Measurements from ENCODE around the gene TMEM123.
A peak's percentile ranks its signal among the peaks of the same experiment; 100 is the strongest.
"Not testable (repeated sequence)": the region's sequence is repeated elsewhere in the genome, so short reads cannot be mapped to it uniquely, and the experiment has no call there.

Gene TMEM123

GRCh38 chr11:102436976-102437375 is 15.6 kb downstream of the TMEM123 start:
- Mint-ChIP-seq H3K27ac (no peak overlapping the region), H3K36me3 (peaks cover 89% of the 10 kb centered on the region), H3K9me3 (peaks cover 25% of the 10 kb centered on the region), H3K27me3 (no peaks in the 10 kb centered on the region), H3K4me1 (peaks cover 67% of the 10 kb centered on the region), H3K4me3 (no peak overlapping the region)
- no peak for DNase-seq
- CTCF ChIA-PET: no interaction called here

- Mint-ChIP-seq H3K27me3 (no peaks in the 10 kb centered on the region), H3K4me3 (no peak overlapping the region), H3K36me3 (peaks cover 91% of the 10 kb centered on the region), H3K9me3 (peaks cover 29% of the 10 kb centered on the region), H3K27ac (no peak overlapping the region), H3K4me1 (peaks cover 67% of the 10 kb centered on the region)
- no peak for DNase-seq
- CTCF ChIA-PET: no interaction called here
Observed at GRCh38 chr11:102436561-102436960, 16.0 kb downstream of the TMEM123 start.

- Mint-ChIP-seq H3K36me3 (peaks cover 89% of the 10 kb centered on the region), H3K27me3 (no peaks in the 10 kb centered on the region), H3K27ac (peak overlapping the region; percentile 68), H3K9me3 (peaks cover 29% of the 10 kb centered on the region), H3K4me1 (peaks cover 66% of the 10 kb centered on the region), H3K4me3 (no peak overlapping the region)
- CTCF ChIA-PET: no interaction called here
- DNase-seq: no peak
Observed at GRCh38 chr11:102435688-102436087, 16.9 kb downstream of the TMEM123 start.

- H3K27ac Mint-ChIP-seq: peak overlapping the region; percentile 43
Observed at GRCh38 chr11:102433571-102433970, 19.0 kb downstream of the TMEM123 start.

GRCh38 chr11:102432560-102432959 is 20.0 kb downstream of the TMEM123 start:
- DNase-seq, H3K27me3 Mint-ChIP-seq, H3K4me3 Mint-ChIP-seq: not testable (repeated sequence)
- H3K4me1 Mint-ChIP-seq: peaks cover 60% of the 10 kb centered on the region
- H3K36me3 Mint-ChIP-seq: peaks cover 86% of the 10 kb centered on the region
- CTCF ChIA-PET: interaction anchor here (1.4 kb wide), 1 partner anchor 42 kb away, joined by 3 read pairs; no protein-coding TSS in a partner anchor
- H3K27ac Mint-ChIP-seq: peak overlapping the region; percentile 5
- H3K9me3 Mint-ChIP-seq: peaks cover 29% of the 10 kb centered on the region

More at GRCh38 chr11:102433571-102433970, 19.0 kb downstream of the TMEM123 start:
- Mint-ChIP-seq H3K4me1 (peaks cover 66% of the 10 kb centered on the region), H3K9me3 (peaks cover 29% of the 10 kb centered on the region), H3K36me3 (peaks cover 93% of the 10 kb centered on the region)
- not testable (repeated sequence) for H3K27me3 Mint-ChIP-seq, DNase-seq, H3K4me3 Mint-ChIP-seq
- CTCF ChIA-PET: interaction anchor here (1.4 kb wide), 1 partner anchor 43 kb away, joined by 3 read pairs; no protein-coding TSS in a partner anchor

GRCh38 chr11:102431404-102431803 is 21.2 kb downstream of the TMEM123 start:
- Mint-ChIP-seq H3K4me3 (no peak overlapping the region), H3K27me3 (no peaks in the 10 kb centered on the region), H3K36me3 (peaks cover 81% of the 10 kb centered on the region), H3K4me1 (peaks cover 55% of the 10 kb centered on the region), H3K9me3 (peaks cover 27% of the 10 kb centered on the region), H3K27ac (no peak overlapping the region)
- CTCF ChIA-PET: interaction anchor here (1.1 kb wide), 1 partner anchor 12 kb away, joined by 3 read pairs; no protein-coding TSS in a partner anchor
- no peak for DNase-seq

- no peak overlapping the region for H3K4me3 Mint-ChIP-seq
- CTCF ChIA-PET: interaction anchor here (0.9 to 1.3 kb wide), 7 partner anchors 9 to 66 kb away, joined by 3 to 10 read pairs (median 3); no protein-coding TSS in a partner anchor
Observed at GRCh38 chr11:102430158-102430836, 22.3 kb downstream of the TMEM123 start.

GRCh38 chr11:102429691-102430090 is 22.9 kb downstream of the TMEM123 start:
- Mint-ChIP-seq H3K27ac (peak overlapping the region; percentile 78), H3K9me3 (peaks cover 21% of the 10 kb centered on the region), H3K36me3 (peaks cover 81% of the 10 kb centered on the region), H3K27me3 (no peaks in the 10 kb centered on the region), H3K4me1 (peaks cover 58% of the 10 kb centered on the region), H3K4me3 (no peak overlapping the region)
- DNase-seq: no peak
- CTCF ChIA-PET: interaction anchor here (0.9 to 1.3 kb wide), 6 partner anchors 9 to 66 kb away, joined by 3 to 10 read pairs (median 3); no protein-coding TSS in a partner anchor

More at GRCh38 chr11:102430158-102430836, 22.3 kb downstream of the TMEM123 start:
- H3K9me3 Mint-ChIP-seq: peaks cover 23% of the 10 kb centered on the region
- H3K27ac Mint-ChIP-seq: peak overlapping the region; percentile 78
- peaks cover 80% of the 10 kb centered on the region for H3K36me3 Mint-ChIP-seq
- H3K4me1 Mint-ChIP-seq: peaks cover 55% of the 10 kb centered on the region
- no peaks in the 10 kb centered on the region for H3K27me3 Mint-ChIP-seq
- DNase-seq: no peak

GRCh38 chr11:102429226-102429625 is 23.3 kb downstream of the TMEM123 start:
- Mint-ChIP-seq H3K4me3 (no peak overlapping the region), H3K27me3 (no peaks in the 10 kb centered on the region), H3K9me3 (peaks cover 19% of the 10 kb centered on the region), H3K36me3 (peaks cover 79% of the 10 kb centered on the region), H3K27ac (peak overlapping the region; percentile 78), H3K4me1 (peaks cover 63% of the 10 kb centered on the region)
- no peak for DNase-seq
- CTCF ChIA-PET: no interaction called here

- Mint-ChIP-seq H3K4me1 (peaks cover 66% of the 10 kb centered on the region), H3K4me3 (no peak overlapping the region), H3K9me3 (peaks cover 19% of the 10 kb centered on the region), H3K27ac (no peak overlapping the region), H3K27me3 (no peaks in the 10 kb centered on the region), H3K36me3 (peaks cover 74% of the 10 kb centered on the region)
- no peak for DNase-seq
- CTCF ChIA-PET: no interaction called here
Observed at GRCh38 chr11:102428696-102429095, 23.9 kb downstream of the TMEM123 start.

GRCh38 chr11:102427068-102427467 is 25.5 kb downstream of the TMEM123 start:
- Mint-ChIP-seq H3K9me3 (peaks cover 5% of the 10 kb centered on the region), H3K4me3 (no peak overlapping the region), H3K4me1 (peaks cover 78% of the 10 kb centered on the region), H3K27me3 (no peaks in the 10 kb centered on the region), H3K27ac (peak overlapping the region; percentile 38), H3K36me3 (peaks cover 69% of the 10 kb centered on the region)
- CTCF ChIA-PET: no interaction called here
- no peak for DNase-seq

- Mint-ChIP-seq H3K4me3 (no peak overlapping the region), H3K27ac (no peak overlapping the region), H3K27me3 (no peaks in the 10 kb centered on the region), H3K4me1 (peaks cover 78% of the 10 kb centered on the region), H3K9me3 (peaks cover under 1% of the 10 kb centered on the region), H3K36me3 (peaks cover 64% of the 10 kb centered on the region)
- CTCF ChIA-PET: interaction anchor here (0.9 to 1.0 kb wide), 2 partner anchors 69 to 84 kb away, joined by 3 to 4 read pairs; no protein-coding TSS in a partner anchor
- DNase-seq: no peak
Observed at GRCh38 chr11:102426570-102426969, 26.0 kb downstream of the TMEM123 start.

GRCh38 chr11:102426000-102426399 is 26.6 kb downstream of the TMEM123 start:
- Mint-ChIP-seq H3K36me3 (peaks cover 64% of the 10 kb centered on the region), H3K4me3 (no peak overlapping the region), H3K27ac (no peak overlapping the region), H3K27me3 (no peaks in the 10 kb centered on the region), H3K9me3 (no peaks in the 10 kb centered on the region), H3K4me1 (peaks cover 80% of the 10 kb centered on the region)
- CTCF ChIA-PET: interaction anchor here (0.8 to 1.0 kb wide), 3 partner anchors 35 to 84 kb away, joined by 3 to 4 read pairs (median 3); no protein-coding TSS in a partner anchor
- no peak for DNase-seq

GRCh38 chr11:102423936-102424335 is 28.6 kb downstream of the TMEM123 start:
- Mint-ChIP-seq H3K9me3 (peaks cover under 1% of the 10 kb centered on the region), H3K4me1 (peaks cover 78% of the 10 kb centered on the region), H3K4me3 (no peak overlapping the region), H3K36me3 (peaks cover 61% of the 10 kb centered on the region), H3K27me3 (no peaks in the 10 kb centered on the region), H3K27ac (no peak overlapping the region)
- CTCF ChIA-PET: no interaction called here
- no peak for DNase-seq

Measured in activated naive CD4-positive, alpha-beta T cell treated with anti-CD3 and anti-CD28 coated beads, Interleukin-2, amount 10 ng/mL, durations not matched to agents 7 days and 5 days (primary cell).